Liver (tissue), 9 donors: Measurements from ENCODE around the gene POLN. TPM values are rescaled to one million over a fixed set of nuclear protein-coding genes. Genes with fewer than 3 reads are reported as not detected.

ENCODE experiments used
- DNase-seq: peaks from one replicate; pipeline ENCODE4 v3.0.0-alpha.2; 2017; ENCODE audit warnings: low spot score
- H3K27ac ChIP-seq, 2 donors: one replicate each; pipeline ENCODE4 v1.7.0; 2013; ENCODE audit warnings: inconsistent platforms in 2 of 2, low read length in 2 of 2, control low read depth in 1 of 2, low read depth in 1 of 2, mild to moderate bottlenecking in 1 of 2
- H3K27me3 ChIP-seq, 4 donors: one replicate each; pipeline versions ENCODE4 v1.6.1 to v1.7.0; 2013; ENCODE audit warnings: low read length in 3 of 4, inconsistent platforms in 1 of 4, mild to moderate bottlenecking in 1 of 4, moderate library complexity in 1 of 4; ENCODE audit not compliant: control insufficient read depth in 4 of 4, insufficient read depth in 4 of 4
- H3K36me3 ChIP-seq, 4 donors: one replicate each; pipeline versions ENCODE4 v1.6.1 to v1.7.0; 2013; ENCODE audit warnings: low read length in 3 of 4, mild to moderate bottlenecking in 3 of 4, low read depth in 1 of 4, moderate library complexity in 1 of 4; ENCODE audit not compliant: control insufficient read depth in 4 of 4, insufficient read depth in 3 of 4
- H3K4me1 ChIP-seq, 4 donors: one replicate each; pipeline versions ENCODE4 v1.6.1 to v1.7.0; 2013; ENCODE audit warnings: low read length in 3 of 4, mild to moderate bottlenecking in 3 of 4, moderate library complexity in 1 of 4; ENCODE audit not compliant: control insufficient read depth in 4 of 4, insufficient read depth in 4 of 4
- H3K4me3 ChIP-seq, 3 donors: one replicate each; pipeline versions ENCODE4 v1.6.1 to v1.7.0; 2013; ENCODE audit warnings: low read length in 3 of 3, control low read depth in 1 of 3, low read depth in 1 of 3, mild to moderate bottlenecking in 1 of 3
- H3K9ac ChIP-seq, 2 donors: one replicate each; pipeline ENCODE4 v1.7.0; 2013; ENCODE audit warnings: low read length in 2 of 2, mild to moderate bottlenecking in 2 of 2, moderate library complexity in 2 of 2, control low read depth in 1 of 2, low read depth in 1 of 2
- H3K9me3 ChIP-seq, 4 donors: one replicate each; pipeline versions ENCODE4 v1.6.1 to v1.7.0; 2013; ENCODE audit warnings: low read length in 3 of 4; ENCODE audit not compliant: control insufficient read depth in 4 of 4
- ATF3 ChIP-seq: IDR thresholded peaks from 2 replicates; pipeline ENCODE4 v1.6.1; 2016; ENCODE audit warnings: antibody characterized with exemption
- CTCF ChIP-seq: fragments of 150-350 bp; IDR thresholded peaks from 2 replicates; pipeline ENCODE4 v1.5.1; 2017; ENCODE audit warnings: improper control_type of control experiment, low read depth, low read length; ENCODE audit not compliant: missing input control
- EGR1 ChIP-seq, 2 donors: IDR thresholded peaks; 2 replicates each; pipeline ENCODE4 v1.6.1; 2016 to 2018; ENCODE audit warnings: antibody characterized with exemption in 2 of 2, low read depth in 2 of 2
- FOXA1 ChIP-seq: IDR thresholded peaks from 2 replicates; pipeline ENCODE4 v1.6.1; 2016; ENCODE audit warnings: antibody characterized with exemption
- FOXA2 ChIP-seq: IDR thresholded peaks from 2 replicates; pipeline ENCODE4 v1.6.1; 2016; ENCODE audit warnings: antibody characterized with exemption
- GABPA ChIP-seq, 2 donors: IDR thresholded peaks in 1 of 2; conservative IDR thresholded peaks in 1 of 2; 2 replicates each; pipeline ENCODE4 v1.6.1; 2016; ENCODE audit warnings: antibody characterized with exemption in 2 of 2, mild to moderate bottlenecking in 1 of 2, moderate library complexity in 1 of 2
- HNF4A ChIP-seq, 2 donors: conservative IDR thresholded peaks; 2 replicates each; pipeline ENCODE4 v1.6.1; 2016; ENCODE audit warnings: antibody characterized with exemption in 2 of 2, mild to moderate bottlenecking in 2 of 2
- HNF4G ChIP-seq: IDR thresholded peaks from 2 replicates; pipeline ENCODE4 v1.6.1; 2016; ENCODE audit warnings: antibody characterized with exemption
- JUND ChIP-seq, 2 donors: IDR thresholded peaks; 2 replicates each; pipeline ENCODE4 v1.6.1; 2016; ENCODE audit warnings: antibody characterized with exemption in 2 of 2
- NR2F2 ChIP-seq: IDR thresholded peaks from 2 replicates; pipeline ENCODE4 v1.6.1; 2016; ENCODE audit warnings: antibody characterized with exemption
- RAD21 ChIP-seq, 2 donors: IDR thresholded peaks; 2 replicates each; pipeline ENCODE4 v1.6.1; 2016; ENCODE audit warnings: antibody characterized with exemption in 2 of 2, mild to moderate bottlenecking in 2 of 2
- REST ChIP-seq: IDR thresholded peaks from 2 replicates; pipeline ENCODE4 v1.6.1; 2016; ENCODE audit warnings: antibody characterized with exemption, mild to moderate bottlenecking
- RXRA ChIP-seq, 2 donors: IDR thresholded peaks; 2 replicates each; pipeline ENCODE4 v1.6.1; 2017 to 2018; ENCODE audit warnings: antibody characterized with exemption in 2 of 2, mild to moderate bottlenecking in 1 of 2
- SP1 ChIP-seq: IDR thresholded peaks from 2 replicates; pipeline ENCODE4 v1.6.1; 2018; ENCODE audit warnings: antibody characterized with exemption, mild to moderate bottlenecking
- TAF1 ChIP-seq: conservative IDR thresholded peaks from 2 replicates; pipeline ENCODE4 v1.6.1; 2016; ENCODE audit warnings: antibody characterized with exemption, mild to moderate bottlenecking
- YY1 ChIP-seq: IDR thresholded peaks from 2 replicates; pipeline ENCODE4 v1.6.1; 2016; ENCODE audit warnings: antibody characterized with exemption, mild to moderate bottlenecking
- WGBS: extraction: QIAGEN DNeasy Blood & Tissue Kit; methylation state at CpG from one replicate; pipeline ENCODE4 v1.1.7; 2013; 5-methylcytosine and 5-hydroxymethylcytosine counted together
- polyA plus RNA-seq, 2 donors: library from polyadenylated mRNA; stranded (reverse) in 1 of 2; unstranded in 1 of 2; fragments of 200-250 nt in 1 of 2; fragments of >200 nt in 1 of 2; fragmentation: Nextera tagmentation in 1 of 2; extraction: Ambion mirVana in 1 of 2; gene quantifications; one replicate each; pipeline versions ENCODE4 v1.2.1 to v1.2.3, GENCODE V29; 2013 to 2015
- total RNA-seq, 2 donors: library from RNA; depleted of rRNA; stranded (reverse); fragments of >200 nt; gene quantifications; one replicate each; pipeline ENCODE4 v1.2.3, GENCODE V29; 2014
- TF ChIP-seq, protein P1 (sequence below): IDR thresholded peaks from 2 replicates; pipeline ENCODE4 v1.6.1; 2016; ENCODE audit warnings: antibody characterized with exemption
- TF ChIP-seq, protein P2 (sequence below): IDR thresholded peaks from 2 replicates; pipeline ENCODE4 v1.6.1; 2016; ENCODE audit warnings: antibody characterized with exemption
- donor health status: healthy.
- donor health status: healthy.
- donor health status: healthy.
- donor health status: healthy.
- donor health status: healthy.

POLN gene
- total and polyA plus RNA-seq, 4 donors: 0.44 to 2.3 (median 1.4) TPM

DNA sequence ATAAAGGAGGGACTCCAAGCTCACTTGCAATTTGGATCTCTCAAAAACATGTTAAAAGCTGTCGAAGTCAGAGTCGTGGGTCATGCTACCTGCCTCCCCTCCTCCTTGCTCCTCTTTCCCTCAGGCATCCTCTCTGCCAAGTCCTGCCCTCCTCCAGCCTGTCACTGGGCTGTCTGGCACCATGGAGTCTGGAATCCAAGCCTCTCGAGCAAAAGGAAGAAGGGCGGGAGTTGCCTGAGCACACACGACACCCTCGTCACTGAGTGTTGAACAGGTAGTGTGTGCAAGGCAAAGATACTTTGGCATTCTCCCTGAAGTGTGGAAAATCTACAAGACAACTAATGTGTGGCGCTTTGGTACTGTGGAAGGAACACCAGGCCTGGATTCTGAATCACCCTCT is 62.2 kb downstream of the POLN start:
- no peaks in the 10 kb centered on the region for H3K36me3 ChIP-seq
- H3K9me3 ChIP-seq: no peaks in the 10 kb centered on the region
- no peaks in the 10 kb centered on the region for H3K4me1 ChIP-seq
- H3K27me3 ChIP-seq: no peaks in the 10 kb centered on the region
- TF ChIP-seq FOXA2 (no peak), RAD21 (IDR thresholded peaks at IDR 0.05) (no peak), HNF4G (no peak), JUND (IDR thresholded peaks at IDR 0.05) (no peak), ATF3 (no peak), REST (no peak), YY1 (no peak), HNF4A (conservative IDR thresholded peaks at IDR 0.05) (no peak), FOXA1 (no peak), CTCF (no peak), TAF1 (no peak), RXRA (IDR thresholded peaks at IDR 0.05) (no peak), EGR1 (IDR thresholded peaks at IDR 0.05; ENCODE audit: low read depth in 2 of 2) (no peak), SP1 (no peak), NR2F2 (no peak), GABPA (IDR thresholded peaks at IDR 0.05 in 1 of 2, conservative IDR thresholded peaks at IDR 0.05 in 1 of 2) (no peak)
- TF ChIP-seq, protein P1, sequence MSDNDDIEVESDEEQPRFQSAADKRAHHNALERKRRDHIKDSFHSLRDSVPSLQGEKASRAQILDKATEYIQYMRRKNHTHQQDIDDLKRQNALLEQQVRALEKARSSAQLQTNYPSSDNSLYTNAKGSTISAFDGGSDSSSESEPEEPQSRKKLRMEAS: no peak
- TF ChIP-seq, protein P2, sequence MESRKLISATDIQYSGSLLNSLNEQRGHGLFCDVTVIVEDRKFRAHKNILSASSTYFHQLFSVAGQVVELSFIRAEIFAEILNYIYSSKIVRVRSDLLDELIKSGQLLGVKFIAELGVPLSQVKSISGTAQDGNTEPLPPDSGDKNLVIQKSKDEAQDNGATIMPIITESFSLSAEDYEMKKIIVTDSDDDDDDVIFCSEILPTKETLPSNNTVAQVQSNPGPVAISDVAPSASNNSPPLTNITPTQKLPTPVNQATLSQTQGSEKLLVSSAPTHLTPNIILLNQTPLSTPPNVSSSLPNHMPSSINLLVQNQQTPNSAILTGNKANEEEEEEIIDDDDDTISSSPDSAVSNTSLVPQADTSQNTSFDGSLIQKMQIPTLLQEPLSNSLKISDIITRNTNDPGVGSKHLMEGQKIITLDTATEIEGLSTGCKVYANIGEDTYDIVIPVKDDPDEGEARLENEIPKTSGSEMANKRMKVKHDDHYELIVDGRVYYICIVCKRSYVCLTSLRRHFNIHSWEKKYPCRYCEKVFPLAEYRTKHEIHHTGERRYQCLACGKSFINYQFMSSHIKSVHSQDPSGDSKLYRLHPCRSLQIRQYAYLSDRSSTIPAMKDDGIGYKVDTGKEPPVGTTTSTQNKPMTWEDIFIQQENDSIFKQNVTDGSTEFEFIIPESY: no peak
- H3K27ac ChIP-seq: no peak overlapping the region
- no peak overlapping the region for H3K4me3 ChIP-seq
- H3K9ac ChIP-seq: no peak overlapping the region
- WGBS: 88% methylated on average over 7 of the region's 7 CpGs
- no peak for DNase-seq
